HG03066 (cell line): ENCODE results near the gene DLG4.
"Not testable (repeated sequence)": the region's sequence is repeated elsewhere in the genome, so short reads cannot be mapped to it uniquely, and the experiment has no call there.

ENCODE experiments used
- ATAC-seq: cut with Tn5 transposase; IDR thresholded peaks from one replicate; pipeline ENCODE4 v1.9.1; 2021; ENCODE audit warnings: low read depth; ENCODE audit not compliant: unreplicated experiment

The DLG4 gene

GRCh38 chr17:7249830-7250229, 30.2 kb upstream of the DLG4 start:
- no peak for ATAC-seq

DNA sequence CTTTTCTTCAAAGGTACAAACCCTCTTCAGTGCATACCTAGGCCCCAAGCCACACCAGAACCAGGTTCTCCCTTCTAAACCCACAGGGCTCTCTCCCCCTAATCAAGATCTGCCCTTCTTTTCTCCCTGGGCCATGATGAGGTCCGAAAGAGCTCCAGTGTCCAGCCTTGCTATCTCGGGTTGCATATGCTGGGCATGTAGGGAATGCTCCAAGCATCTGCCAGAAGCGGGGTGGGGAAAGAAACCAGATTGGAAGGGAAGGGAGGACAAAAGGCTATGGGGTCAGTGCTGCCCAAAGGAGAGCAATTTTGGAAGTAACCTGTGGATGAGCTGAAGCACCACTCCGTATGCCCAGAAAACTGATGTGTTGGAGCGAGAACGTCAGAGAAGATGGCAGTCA, 29.6 kb upstream of the DLG4 start:
- ATAC-seq: no peak

DNA sequence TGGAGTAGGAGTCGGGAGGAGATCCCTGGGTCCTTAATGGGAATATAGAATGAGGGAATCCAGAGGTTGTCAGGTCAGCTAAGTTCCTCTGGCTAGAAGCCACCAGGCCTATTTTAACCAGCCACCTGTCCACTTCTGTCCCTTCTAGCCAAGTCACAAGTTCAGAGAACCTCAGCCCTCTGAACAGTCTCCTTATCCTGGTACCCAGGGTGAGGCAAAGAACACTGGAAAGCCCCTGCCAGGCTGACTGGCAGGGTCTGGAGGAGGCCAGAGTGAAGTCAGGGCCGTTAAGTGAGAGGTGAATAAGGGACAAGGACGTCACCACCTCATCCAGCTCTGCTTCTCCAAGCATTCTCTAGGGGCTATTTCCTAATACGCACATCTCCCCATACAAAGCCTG, 29.2 kb upstream of the DLG4 start:
- ATAC-seq: no peak

GRCh38 chr17:7246779-7247178, 27.1 kb upstream of the DLG4 start:
- no peak for ATAC-seq

DNA sequence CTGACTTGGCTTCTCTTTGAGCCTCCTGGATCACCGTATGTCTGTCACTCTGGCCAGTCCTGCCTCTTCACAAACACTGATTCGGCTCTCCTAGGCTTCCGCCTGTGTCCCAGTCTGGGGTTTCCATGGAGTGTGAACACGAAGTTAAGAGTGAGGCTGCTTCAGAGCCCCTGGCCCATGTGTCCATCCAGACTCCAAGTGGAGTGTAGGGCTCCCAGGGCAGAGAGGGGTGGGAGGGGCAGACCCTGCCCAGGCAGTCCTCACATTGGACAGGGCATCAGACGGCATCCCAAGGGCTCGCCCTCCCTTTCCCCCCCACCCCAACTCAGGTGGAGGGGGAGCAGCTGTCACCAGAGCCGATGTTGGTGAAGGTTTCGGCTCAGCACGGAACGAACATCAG, 24.2 kb upstream of the DLG4 start:
- not testable (repeated sequence) for ATAC-seq

DNA sequence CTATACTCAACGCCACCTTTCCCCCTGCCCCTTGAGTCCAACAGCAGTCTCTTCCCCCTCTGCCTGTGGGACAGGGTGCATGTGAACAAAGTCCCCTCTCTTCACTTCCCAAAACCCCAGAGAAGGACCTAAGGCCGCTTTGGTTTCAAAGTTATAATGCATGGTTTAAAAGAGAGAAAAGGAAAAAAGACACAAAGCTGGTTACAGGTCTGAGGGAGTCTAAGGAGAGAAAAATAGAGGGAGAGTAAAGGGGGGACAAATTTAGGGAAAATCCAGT, 23.8 kb upstream of the DLG4 start:
- no peak for ATAC-seq

GRCh38 chr17:7242717-7243452, 23.2 kb upstream of the DLG4 start:
- ATAC-seq: peak; percentile 44

- ATAC-seq: peak; percentile 23
These were observed 22.4 kb upstream of the DLG4 start, which contains the start of gene GABARAP for GRCh38 chr17:7241783-7242716. Gene GABARAP (minus strand): TSS chr17:7242449. CDS start chr17:7242330, 119 bp downstream.

DNA sequence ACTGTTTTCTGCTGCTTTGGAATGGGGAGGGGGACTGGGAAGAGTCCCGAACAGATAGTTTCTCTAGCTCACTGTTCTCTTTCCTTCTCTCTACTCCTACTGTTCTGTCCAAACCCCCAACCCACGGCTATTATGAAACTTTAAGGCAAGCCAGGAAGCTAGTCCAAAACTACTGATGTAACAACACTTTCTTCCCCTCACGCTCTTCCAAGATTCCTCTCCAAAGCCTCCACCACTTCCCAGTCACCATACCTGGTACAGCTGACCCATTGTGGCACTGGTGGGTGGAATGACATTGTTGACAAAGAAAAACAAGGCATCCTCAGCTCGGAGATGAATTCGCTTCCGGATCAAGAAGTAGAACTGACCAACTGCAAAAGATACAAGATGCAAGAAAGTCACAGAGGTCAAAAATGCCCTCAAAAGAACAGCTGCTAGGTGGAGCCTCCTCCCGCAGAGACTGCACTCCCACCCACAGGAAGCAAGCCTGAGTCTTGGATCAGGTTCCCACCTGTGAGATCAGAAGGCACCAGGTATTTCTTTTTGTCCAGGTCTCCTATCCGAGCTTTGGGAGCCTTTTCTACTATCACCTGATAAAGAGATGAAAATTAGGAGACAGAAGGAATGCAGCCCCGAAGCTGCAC, 21.6 kb upstream of the DLG4 start:
- ATAC-seq: no peak

GRCh38 chr17:7240375-7240774, 20.7 kb upstream of the DLG4 start:
- ATAC-seq: no peak

DNA sequence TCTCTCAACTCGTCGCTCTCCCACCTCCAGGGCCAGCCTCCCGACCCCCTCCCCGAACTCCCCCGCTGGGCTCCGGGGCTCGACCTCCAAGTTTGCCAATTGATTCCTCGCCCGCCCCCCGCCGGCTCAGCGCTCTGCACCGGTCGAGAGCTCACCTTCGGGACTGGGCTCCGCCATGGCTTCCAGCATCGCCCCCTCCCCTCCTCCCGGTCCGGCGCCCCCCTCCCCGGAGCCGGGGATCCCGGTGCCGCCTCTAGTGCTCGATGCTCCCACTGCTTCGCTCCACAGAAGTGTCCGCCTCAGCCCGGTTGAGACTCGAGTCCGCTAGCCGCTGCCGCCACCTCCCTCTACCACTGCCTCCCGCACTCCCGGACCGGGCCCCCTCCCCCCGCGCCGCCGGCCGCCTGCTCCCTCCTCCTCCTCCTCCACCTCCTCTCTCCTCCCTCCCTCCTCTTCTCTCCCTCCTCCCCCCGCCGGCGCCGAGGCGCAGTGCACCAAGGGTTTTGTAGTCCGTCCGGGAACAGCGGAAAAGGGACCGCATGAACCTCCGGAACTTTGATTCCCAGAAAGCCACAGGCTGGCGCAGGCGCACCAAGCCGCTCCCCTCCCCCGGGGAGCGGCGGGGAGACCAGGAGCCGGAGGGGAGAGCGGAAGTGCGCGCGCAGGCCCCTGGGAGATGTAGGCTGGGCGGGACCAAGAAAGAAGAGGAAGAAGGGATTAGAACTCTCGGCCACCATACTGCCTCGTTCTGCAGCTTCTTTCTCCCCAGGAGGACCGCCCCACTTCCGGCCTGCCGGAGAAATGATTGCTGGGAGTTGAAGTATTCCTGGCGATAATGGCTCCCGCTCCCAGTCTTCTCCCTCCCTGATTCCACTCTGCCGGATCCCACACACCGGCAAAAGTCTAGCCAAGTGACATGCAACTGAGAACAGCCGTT, 19.7 kb upstream of the DLG4 start, which contains the start of gene PHF23:
PHF23 (minus strand) TSS at position 367 of the 937 bp plus-strand sequence; CDS start at position 189, 178 bp downstream.
- peak; percentile 46 for ATAC-seq

DNA sequence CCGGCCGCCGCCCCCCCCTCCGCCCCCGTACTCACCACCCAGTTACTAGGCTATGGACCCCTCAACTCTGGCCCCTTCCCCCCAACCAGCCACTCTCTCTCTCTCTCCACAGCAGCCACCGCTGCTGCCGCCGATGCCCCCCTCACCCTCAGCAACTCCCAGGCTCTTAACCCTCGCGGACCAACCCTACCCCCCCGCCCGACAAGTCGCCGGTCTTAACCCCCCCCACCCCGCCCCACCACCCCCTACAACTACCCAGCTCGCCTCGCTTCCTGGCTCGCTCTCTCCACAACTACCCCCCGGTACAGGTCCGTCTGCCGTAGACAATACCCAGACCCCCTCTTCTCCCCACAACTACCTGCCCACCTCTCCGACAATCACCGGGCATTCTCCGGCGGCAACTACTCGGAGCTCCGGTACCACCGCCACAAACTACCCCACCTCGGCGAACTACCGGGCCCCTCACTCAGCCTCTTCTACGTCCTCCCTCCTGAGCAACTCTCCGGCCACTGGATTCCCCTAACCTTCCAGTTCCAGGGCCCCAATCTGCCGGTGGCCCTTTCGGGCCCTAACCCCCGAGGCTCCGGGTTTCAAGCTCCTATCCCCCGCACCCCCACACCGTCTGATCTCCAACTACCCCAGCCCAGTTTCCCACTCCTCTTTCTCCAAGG, 18.9 kb upstream of the DLG4 start:
- no peak for ATAC-seq

GRCh38 chr17:7237761-7238419, 18.3 kb upstream of the DLG4 start:
- no peak for ATAC-seq

GRCh38 chr17:7237266-7237760, 17.7 kb upstream of the DLG4 start:
- no peak for ATAC-seq

GRCh38 chr17:7236808-7237207, 17.2 kb upstream of the DLG4 start:
- ATAC-seq: no peak

GRCh38 chr17:7235693-7236665, 16.3 kb upstream of the DLG4 start:
- no peak for ATAC-seq

- peak; percentile 46 for ATAC-seq
These were observed 14.7 kb upstream of the DLG4 start, which contains the start of gene DVL2 for GRCh38 chr17:7234083-7234951. Gene DVL2 (minus strand): TSS chr17:7234517. CDS start chr17:7234262, 255 bp downstream.
